Adrenal gland (tissue), 12 donors: ENCODE data around the gene NARS2. TPM values are rescaled to one million over a fixed set of nuclear protein-coding genes. Genes with fewer than 3 reads are reported as not detected.
A peak's percentile ranks its signal among the peaks of the same experiment; 100 is the strongest.

Source experiments
- DNase-seq, 7 donors: peaks; one replicate each; pipeline ENCODE4 v3.0.0-alpha.2; 2019 to 2020
- H3K27ac ChIP-seq, 5 donors: fragments of 200-600 bp; sonication (generic) in 4 of 5; 1 replicate in 3 of 5; 2 replicates in 2 of 5; pipeline versions ENCODE4 v1.5.1 to v1.8.0; 2016 to 2020; ENCODE audit warnings: mild to moderate bottlenecking in 1 of 5
- H3K27me3 ChIP-seq: fragments of 200-600 bp; 2 replicates; pipeline ENCODE4 v1.8.0; 2021
- H3K36me3 ChIP-seq, 2 donors: fragments of 200-600 bp; replicated peaks in 1 of 2; 1 replicate in 1 of 2; 2 replicates in 1 of 2; pipeline versions ENCODE4 v1.5.1 to v1.8.0; 2018 to 2022
- H3K4me1 ChIP-seq, 2 donors: fragments of 200-600 bp; replicated peaks in 1 of 2; 1 replicate in 1 of 2; 2 replicates in 1 of 2; pipeline versions ENCODE4 v1.5.1 to v1.8.0; 2018 to 2021
- H3K4me3 ChIP-seq, 4 donors: fragments of 200-600 bp; sonication (generic) in 3 of 4; one replicate each; pipeline ENCODE4 v1.5.1; 2016 to 2018
- H3K9me3 ChIP-seq, 3 donors: fragments of 200-600 bp; sonication (generic) in 1 of 3; replicated peaks in 1 of 3; 1 replicate in 2 of 3; 2 replicates in 1 of 3; pipeline versions ENCODE4 v1.5.1 to v1.8.0; 2016 to 2021
- CTCF ChIP-seq, 6 experiments: fragments of 450-650 bp in 4 of 6; fragments of 200-600 bp in 2 of 6; sonication (generic) in 1 of 6; IDR thresholded peaks; 1 replicate in 5 of 6; 2 replicates in 1 of 6; pipeline versions ENCODE4 v1.5.1 to v1.8.0; 2016 to 2021; ENCODE audit warnings: antibody characterized with exemption in 6 of 6, mild to moderate bottlenecking in 2 of 6, moderate library complexity in 1 of 6
- POLR2A ChIP-seq, 2 donors: fragments of 450-650 bp; IDR thresholded peaks; one replicate each; pipeline ENCODE4 v1.6.1; 2017; ENCODE audit warnings: antibody characterized with exemption in 2 of 2, mild to moderate bottlenecking in 2 of 2, moderate library complexity in 1 of 2
- WGBS, 4 donors: extraction: QIAGEN DNeasy Blood & Tissue Kit in 2 of 4; methylation state at CpG; one replicate each; pipeline versions ENCODE4 v1.1.5 to v1.1.7; 2013 to 2017; 5-methylcytosine and 5-hydroxymethylcytosine counted together
- intact Hi-C, 2 donors: fragments of 100-400 bp; cut with DNase I; formaldehyde crosslinking; loops; one replicate each; pipeline versions ENCODE4 v1.14.1 to v1.15.0; 2022 to 2023
- polyA plus RNA-seq, 3 donors: library from polyadenylated mRNA; stranded (reverse); fragments of 200-250 nt in 2 of 3; fragments of 350-450 nt in 1 of 3; fragmentation: Illumina TruSeq in 1 of 3; extraction: RNeasy Lipid Tissue Mini Kit (QIAGEN cat#74804) in 1 of 3; gene quantifications; one replicate each; pipeline ENCODE4 v1.2.3, GENCODE V29; 2013 to 2014
- total RNA-seq, 9 donors: library from RNA; depleted of rRNA in 4 of 9; stranded (reverse); fragments of >200 nt in 4 of 9; fragments of 120-200 nt in 1 of 9; fragmentation: NEBNext Ultra II Directional in 1 of 9; extraction: Animal tissue kit (Norgen Biotek cat#: 25700) in 1 of 9; gene quantifications; one replicate each; pipeline versions ENCODE4 v1.1.0 to v1.2.4, GENCODE V29; 2013 to 2023
- donor health status: healthy with polysubstance abuse.
- donor health status: Bipolar disorder and iron deficiency.
- donor health status: DM: yes; HTN: yes; CAD: no.
- donor health status: DM: no; HTN: no; CAD: no.
- donor health status: DM: no; HTN: no; CAD: no.
- donor health status: DM: yes; HTN: yes; CAD: no.

NARS2 gene
- total and polyA plus RNA-seq, 12 donors, result 8.4 to 33.3 (median 21.1) TPM

GRCh38 chr11:78499971-78500370 lies 74.7 kb downstream of the NARS2 start:
- Histone ChIP-seq H3K4me3 (no peak overlapping the region), H3K4me1 (peaks cover 10 to 15% of the 10 kb centered on the region in 2 donors), H3K36me3 (no peaks in the 10 kb centered on the region), H3K27ac (no peak overlapping the region), H3K27me3 (no peaks in the 10 kb centered on the region), H3K9me3 (no peaks in the 10 kb centered on the region)
- intact Hi-C loops, result no loop called here
- no peak for TF ChIP-seq POLR2A (IDR thresholded peaks at IDR 0.05)
- TF ChIP-seq CTCF (IDR thresholded peaks at IDR 0.05), result no peak
- DNase-seq, result no peak

GRCh38 chr11:78497293-78497692 lies 77.4 kb downstream of the NARS2 start:
- no peaks in the 10 kb centered on the region for H3K27me3 ChIP-seq
- H3K4me1 ChIP-seq, result peaks cover 10 to 15% of the 10 kb centered on the region in 2 donors
- peak in 1 of 7 donors; percentile 3 for DNase-seq
- H3K4me3 ChIP-seq, result no peak overlapping the region
- no peaks in the 10 kb centered on the region for H3K9me3 ChIP-seq
- intact Hi-C loops, result no loop called here
- no peaks in the 10 kb centered on the region for H3K36me3 ChIP-seq
- no peak overlapping the region for H3K27ac ChIP-seq
- no peak for TF ChIP-seq POLR2A (IDR thresholded peaks at IDR 0.05)
- no peak for TF ChIP-seq CTCF (IDR thresholded peaks at IDR 0.05)

GRCh38 chr11:78493413-78493975 lies 81.2 kb downstream of the NARS2 start:
- peaks cover 10 to 15% of the 10 kb centered on the region in 2 donors for H3K4me1 ChIP-seq
- no peaks in the 10 kb centered on the region for H3K27me3 ChIP-seq
- H3K4me3 ChIP-seq, result no peak overlapping the region
- intact Hi-C loops, result no loop called here
- H3K36me3 ChIP-seq, result no peaks in the 10 kb centered on the region
- 92 to 97% (median 95%) methylated on average over 3 of the region's 3 CpGs for WGBS, 4 donors
- no peak for DNase-seq
- H3K9me3 ChIP-seq, result no peaks in the 10 kb centered on the region
- H3K27ac ChIP-seq, result no peak overlapping the region
- TF ChIP-seq CTCF (IDR thresholded peaks at IDR 0.05) (no peak), POLR2A (IDR thresholded peaks at IDR 0.05) (no peak)

GRCh38 chr11:78492973-78493372 lies 81.7 kb downstream of the NARS2 start:
- Histone ChIP-seq H3K27ac (no peak overlapping the region), H3K9me3 (no peaks in the 10 kb centered on the region), H3K4me1 (peaks cover 10 to 15% of the 10 kb centered on the region in 2 donors), H3K27me3 (no peaks in the 10 kb centered on the region), H3K4me3 (no peak overlapping the region), H3K36me3 (no peaks in the 10 kb centered on the region)
- 92 to 95% (median 93%) methylated on average over 6 of the region's 6 CpGs for WGBS, 4 donors
- TF ChIP-seq CTCF (IDR thresholded peaks at IDR 0.05), result no peak
- DNase-seq, result no peak
- intact Hi-C loops, result no loop called here
